Cortex of kidney (tissue), 1 donor: ENCODE data around the gene RITA1.
"Not testable (repeated sequence)": the region's sequence is repeated elsewhere in the genome, so short reads cannot be mapped to it uniquely, and the experiment has no call there.

Experiments
- DNase-seq: peaks from one replicate; lab custom pipeline; 2025; lab: John Stamatoyannopoulos, UW

Gene RITA1, protein sequence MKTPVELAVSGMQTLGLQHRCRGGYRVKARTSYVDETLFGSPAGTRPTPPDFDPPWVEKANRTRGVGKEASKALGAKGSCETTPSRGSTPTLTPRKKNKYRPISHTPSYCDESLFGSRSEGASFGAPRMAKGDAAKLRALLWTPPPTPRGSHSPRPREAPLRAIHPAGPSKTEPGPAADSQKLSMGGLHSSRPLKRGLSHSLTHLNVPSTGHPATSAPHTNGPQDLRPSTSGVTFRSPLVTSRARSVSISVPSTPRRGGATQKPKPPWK

DNA sequence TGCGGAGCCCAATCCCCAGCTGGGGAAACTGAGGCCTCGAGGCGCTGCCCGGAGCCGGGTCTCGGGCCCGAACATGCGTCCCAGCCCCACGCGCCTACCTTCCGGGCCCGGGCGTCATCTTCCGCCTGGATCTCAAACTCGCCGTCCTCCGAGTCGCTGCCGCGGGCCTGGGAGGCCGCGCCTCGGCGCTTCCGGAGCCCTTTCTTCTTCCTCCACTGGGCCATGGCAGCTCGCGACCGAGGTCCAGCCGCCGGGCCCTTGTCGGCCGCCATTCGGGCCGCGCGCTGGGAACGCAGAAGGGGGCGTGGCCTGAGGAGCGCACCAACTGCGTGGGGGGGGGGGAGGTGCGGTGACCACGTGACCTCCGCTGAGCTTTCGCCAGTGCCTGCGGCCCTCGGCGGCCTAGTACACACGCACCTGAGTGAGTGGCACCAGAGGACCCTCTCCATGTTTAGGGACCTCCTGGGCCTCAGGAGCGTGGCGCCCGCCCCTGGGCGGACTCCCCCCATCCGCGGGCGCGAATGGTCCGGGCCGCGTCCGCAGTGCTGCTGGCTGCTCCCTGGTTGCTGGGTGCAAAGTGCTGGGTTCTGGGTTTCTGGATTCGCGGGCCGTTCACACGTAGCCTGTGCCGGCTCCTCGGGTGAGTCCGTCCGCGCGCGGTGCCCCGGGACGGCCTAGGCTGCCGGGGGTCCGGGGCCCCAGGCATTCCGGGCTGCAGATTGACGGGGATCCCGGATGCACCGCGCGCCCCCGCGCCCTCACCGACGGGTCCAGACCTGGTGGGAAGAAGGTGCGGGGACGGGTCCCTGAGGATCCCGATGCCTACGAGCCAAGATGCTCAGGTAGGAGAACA, at the start of gene RITA1, which contains the start of gene DDX54:
Gene RITA1 (plus strand): TSS at position 542 of the 853 bp plus-strand sequence. CDS start 1,026 bp downstream, outside the sequence.
Gene DDX54 (minus strand): TSS at position 299 of the 853 bp plus-strand sequence. CDS start 27 bp downstream, at position 272.
- no peak for DNase-seq

DNA sequence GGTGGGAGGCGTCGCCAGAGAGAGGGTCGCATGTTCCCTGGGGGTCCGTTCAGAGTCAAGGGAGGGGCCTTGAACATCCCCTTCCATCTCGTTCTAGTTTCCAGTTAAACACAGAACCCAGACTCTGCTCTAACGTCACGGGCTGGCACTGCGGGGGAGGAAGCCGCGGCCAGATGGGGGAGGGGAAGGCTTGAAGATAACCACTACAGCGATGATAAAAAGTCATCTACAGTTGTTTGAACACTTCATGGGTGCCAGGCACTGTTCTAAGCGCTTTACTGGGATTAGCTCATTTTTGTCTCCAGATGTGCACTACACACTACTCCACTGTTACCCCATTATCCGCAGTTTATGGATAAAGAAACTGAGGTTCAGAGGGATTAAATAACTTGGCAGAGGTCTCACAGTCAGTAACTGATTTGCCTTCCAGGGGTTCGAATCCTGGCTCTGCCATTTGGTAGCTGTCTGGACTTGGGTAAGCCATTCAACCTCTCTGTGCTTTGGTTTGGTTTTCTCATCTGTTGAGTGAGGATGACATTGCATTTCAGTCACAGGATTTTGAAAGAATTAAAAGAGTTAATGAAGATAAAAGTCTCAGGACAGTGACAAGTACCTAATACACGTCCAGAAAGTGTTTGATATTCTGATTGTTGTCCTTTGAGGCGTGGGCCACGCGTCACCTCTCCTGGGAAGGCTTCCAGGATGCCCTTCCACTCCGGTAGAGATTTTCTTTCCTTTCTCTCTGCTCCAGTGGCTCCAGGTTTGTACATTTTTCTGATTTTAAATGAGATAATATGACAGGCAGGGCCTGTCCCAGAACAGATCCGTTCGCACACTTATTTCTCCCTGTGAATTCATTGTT, 49.2 kb upstream of the RITA1 start:
- DNase-seq = no peak

DNA sequence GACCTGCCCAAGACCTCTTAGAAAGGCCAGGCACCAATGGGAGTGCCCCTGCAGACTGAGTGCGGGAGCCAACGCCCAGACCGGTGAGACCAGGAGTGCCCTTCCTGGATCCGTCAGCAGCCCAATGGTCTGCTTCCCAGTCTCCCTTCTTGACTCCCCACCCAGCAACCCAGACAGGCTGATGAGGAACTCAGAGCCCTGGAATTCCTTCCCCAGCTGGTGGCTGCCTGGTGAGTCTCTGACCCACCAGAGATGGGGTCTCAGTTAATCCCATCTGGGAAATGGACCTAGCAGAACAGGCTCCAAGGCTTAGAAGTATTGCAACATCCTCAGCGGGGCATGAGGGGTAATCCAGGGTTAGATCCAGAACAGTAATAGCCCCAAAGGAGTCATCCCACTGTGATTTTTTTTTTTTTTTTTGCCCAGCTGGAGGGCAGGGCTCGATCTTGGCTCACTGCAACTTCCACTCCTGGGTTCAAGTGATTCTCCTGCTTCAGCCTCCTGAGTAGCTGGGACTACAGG, 48.5 kb upstream of the RITA1 start:
- DNase-seq = no peak

GRCh38 chr12:113137861-113138783, 47.4 kb upstream of the RITA1 start:
- DNase-seq = no peak

GRCh38 chr12:113138826-113139225, 46.7 kb upstream of the RITA1 start:
- DNase-seq = no peak

- DNase-seq = no peak
These were observed 44.8 kb upstream of the RITA1 start for GRCh38 chr12:113140706-113141105.

DNA sequence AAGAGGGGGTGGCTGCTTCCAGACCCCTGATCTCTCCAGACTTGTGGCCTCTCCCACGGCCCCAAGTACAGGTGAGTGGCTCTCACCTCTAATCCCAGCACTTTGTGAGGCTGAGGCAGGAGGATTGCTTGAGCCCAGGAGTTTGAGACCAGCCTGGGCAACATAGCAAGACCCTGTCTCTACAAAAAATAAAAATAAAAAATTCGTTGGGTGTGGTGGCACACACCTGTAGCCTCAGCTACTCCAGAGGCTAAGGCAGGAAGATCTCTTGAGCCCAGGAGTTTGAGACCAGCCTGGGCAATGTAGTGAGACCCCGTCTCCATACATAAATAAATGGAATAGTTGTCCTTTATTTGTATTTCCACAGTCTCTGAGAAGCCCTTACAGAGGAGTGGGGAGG, 43.8 kb upstream of the RITA1 start:
- DNase-seq = not testable (repeated sequence)

DNA sequence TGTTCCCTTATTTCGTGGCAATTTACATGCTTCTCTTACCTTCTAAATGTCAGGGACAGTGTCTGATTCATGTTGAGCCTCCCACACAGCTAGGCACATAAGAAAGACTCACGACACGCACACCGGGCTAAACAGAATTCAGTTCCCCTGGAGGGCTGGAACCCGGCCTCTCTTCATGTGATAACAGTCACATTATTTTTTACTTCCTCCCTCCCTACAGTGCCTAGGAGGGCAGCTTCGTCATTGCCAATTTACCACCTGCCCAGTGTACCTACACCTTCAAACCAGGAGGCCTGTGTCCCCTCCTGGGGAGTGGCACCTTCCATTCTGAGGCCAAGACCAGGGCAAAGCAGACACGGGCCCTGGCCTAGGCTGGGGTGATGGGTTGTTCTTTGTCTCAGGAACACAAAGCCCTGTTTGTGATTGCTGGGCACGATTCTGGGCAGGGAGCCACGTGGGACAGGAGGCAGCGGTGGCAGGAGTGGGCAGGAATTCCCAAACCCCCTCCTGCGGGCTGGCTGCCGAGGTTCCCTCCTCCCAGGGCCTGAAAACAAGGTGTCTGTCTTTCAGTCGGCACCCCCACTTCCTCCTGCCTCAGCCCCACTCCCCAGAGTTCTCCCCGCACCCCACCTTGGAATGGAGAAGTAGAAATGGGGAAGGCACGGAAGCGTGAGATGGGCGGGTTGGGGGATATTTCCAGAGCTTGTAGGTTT, 43.2 kb upstream of the RITA1 start:
- no peak for DNase-seq

DNA sequence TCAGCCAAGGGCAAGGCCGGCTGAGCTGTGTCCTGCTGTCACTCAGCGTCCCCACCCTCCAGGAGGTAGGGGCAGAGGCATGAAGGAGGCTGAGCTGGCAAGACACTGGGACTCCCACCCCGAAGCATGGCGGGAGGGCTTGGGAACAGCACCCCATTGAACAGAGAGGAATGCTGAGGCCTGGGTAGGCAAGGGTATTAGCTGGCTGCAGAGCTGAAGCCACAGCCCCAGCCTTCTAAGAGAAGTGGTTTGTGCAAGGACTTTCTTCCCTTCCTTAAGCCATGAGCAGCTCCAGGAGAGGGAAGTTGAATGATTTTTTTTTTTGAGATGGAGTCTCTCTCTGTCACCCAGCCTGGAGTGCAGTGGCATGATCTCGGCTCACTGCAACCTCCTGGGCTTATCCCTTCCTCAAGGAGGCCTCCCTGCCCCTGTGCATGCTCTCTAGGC, 42.6 kb upstream of the RITA1 start:
- no peak for DNase-seq

DNA sequence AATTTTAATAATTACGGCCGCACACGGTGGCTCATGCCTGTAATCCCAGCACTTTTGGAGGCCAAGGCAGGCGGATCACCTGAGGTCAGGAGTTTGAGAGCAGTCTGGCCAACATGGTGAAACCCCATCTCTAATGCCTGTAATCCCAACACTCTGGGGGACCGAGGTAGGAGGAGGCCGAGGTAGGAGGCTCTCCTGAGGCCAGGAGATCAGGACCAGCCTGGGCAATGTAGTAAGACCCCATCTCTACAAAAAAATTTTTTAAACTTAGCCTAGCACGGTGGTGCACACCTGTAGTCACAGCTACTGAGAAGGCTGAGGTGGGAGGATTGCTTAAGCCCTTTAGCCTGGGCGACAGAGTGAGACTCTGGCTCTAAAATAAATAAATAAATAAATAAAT, 41.6 kb upstream of the RITA1 start:
- DNase-seq = no peak

GRCh38 chr12:113144806-113145205, 40.7 kb upstream of the RITA1 start:
- no peak for DNase-seq

- no peak for DNase-seq
These were observed 39.6 kb upstream of the RITA1 start for GRCh38 chr12:113145720-113146551.

DNA sequence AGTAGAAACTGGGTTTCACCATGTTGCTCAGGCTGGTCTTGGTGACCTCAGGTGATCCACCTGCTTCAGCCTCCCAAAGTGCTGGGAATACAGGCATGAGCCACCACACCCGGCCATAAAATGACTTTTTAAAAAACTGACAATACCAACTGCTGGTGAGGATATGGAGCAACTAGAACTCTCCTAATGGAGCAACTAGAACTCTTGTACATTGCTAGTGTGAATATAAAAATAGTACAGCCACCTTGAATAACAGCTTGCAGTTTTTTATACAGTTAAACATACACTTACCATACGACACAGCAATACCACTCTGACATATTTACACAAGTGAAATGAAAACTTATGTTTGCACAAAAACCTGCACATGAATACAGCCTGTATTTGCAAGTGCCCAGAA, 38.5 kb upstream of the RITA1 start:
- DNase-seq = no peak

DNA sequence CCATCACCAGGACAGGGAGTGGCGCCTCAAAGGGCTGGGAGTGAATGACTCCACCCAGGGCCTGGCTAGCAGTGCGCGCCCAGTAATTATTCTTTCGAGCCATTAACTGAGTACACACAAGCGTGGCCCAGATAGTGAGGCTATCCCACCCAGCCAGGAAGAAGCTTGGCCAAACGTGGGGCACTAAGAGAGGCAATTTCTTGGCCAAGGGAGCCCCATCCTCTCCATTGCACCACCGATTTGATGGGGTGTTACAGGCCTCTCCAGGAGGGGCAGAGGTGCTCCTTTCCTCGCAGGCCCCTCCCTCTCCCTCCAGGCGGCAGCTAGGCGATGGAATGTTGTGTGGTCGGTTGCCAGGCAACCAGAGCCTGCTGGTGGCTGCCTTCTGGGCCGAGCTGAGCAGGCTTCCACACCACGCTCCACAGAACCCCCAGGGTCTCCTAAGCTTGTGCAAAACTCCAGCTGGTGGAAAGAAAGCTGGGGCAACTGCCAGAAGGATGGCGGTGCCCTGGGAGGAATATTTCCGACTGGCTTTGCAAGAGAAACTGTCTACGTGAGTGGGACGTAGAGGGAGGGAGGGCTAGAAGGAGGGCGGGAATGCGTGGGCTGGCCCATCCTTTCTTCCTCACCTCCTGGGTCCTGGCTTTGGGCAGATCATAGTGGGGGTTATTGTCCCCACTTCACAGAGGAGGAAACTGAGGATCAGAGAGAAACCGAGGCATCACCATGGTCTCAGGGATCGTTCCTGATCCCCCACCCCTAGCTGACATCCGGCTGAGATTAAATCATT, 36.0 kb upstream of the RITA1 start, which contains the start of gene CFAP73:
Gene CFAP73 (plus strand): TSS at position 364 of the 790 bp plus-strand sequence. CDS start 134 bp downstream, at position 498.
- DNase-seq = no peak

- no peak for DNase-seq
These were observed 33.9 kb upstream of the RITA1 start for GRCh38 chr12:113151655-113152054.

DNA sequence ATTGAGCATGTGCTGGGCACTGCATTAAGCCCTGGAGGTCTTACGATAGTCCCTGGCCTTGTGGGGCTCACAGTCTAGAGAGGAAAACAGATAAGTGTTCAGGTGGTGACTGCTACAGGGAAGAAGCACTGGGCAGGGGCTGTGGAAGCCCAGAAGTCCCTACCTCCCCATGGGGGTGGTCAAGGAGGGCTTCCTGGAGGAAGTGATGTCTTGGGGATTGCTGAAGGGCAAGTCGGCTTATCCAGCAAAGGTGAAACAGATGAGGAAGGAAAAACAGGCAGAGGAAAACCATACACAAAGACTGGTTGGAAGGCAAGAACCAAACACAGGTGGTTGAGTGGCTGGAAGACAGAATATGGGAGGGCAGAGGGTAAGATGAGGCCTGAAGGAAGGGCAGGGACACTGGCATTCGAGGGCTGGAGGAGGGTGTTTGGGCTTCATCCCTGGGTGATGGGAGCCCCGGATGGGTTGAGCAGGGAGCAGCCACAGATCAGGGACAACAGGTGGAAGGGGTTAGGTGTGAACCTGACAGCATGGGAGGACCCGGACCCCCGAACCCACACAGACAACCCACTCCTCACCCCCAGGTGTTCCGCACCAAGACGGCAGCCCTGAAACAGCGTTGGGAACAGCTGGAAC, 33.2 kb upstream of the RITA1 start:
- DNase-seq = no peak
